ENCODE data around the gene INHBA.

INHBA gene

DNA sequence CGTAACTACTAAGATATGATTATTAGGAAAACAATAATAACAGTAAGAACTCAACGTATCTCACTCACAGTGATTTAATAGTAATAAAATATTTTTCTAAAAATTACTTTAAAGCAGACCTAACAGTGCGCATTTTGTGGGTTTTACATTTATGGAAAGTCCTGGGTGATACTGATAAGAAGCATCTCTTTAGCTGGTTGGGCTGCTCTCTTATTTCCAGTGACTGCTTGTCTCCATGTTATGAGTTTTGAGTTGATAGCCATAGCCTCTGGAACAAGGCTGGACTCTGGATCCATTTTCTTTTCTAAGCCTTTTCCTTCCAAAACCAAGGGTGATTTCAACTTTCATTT, 29.5 kb upstream of the INHBA start:
- Histone ChIP-seq H3K79me1 (ENCODE audit: low read length) (no peaks in the 10 kb centered on the region), H3K27ac (ENCODE audit: low read depth, low read length) (no peak overlapping the region)
- WGBS (ENCODE audit: extremely low coverage, insufficient coverage, low lambda C conversion rate): no CpG with 5 or more reads among the region's 3 CpGs

DNA sequence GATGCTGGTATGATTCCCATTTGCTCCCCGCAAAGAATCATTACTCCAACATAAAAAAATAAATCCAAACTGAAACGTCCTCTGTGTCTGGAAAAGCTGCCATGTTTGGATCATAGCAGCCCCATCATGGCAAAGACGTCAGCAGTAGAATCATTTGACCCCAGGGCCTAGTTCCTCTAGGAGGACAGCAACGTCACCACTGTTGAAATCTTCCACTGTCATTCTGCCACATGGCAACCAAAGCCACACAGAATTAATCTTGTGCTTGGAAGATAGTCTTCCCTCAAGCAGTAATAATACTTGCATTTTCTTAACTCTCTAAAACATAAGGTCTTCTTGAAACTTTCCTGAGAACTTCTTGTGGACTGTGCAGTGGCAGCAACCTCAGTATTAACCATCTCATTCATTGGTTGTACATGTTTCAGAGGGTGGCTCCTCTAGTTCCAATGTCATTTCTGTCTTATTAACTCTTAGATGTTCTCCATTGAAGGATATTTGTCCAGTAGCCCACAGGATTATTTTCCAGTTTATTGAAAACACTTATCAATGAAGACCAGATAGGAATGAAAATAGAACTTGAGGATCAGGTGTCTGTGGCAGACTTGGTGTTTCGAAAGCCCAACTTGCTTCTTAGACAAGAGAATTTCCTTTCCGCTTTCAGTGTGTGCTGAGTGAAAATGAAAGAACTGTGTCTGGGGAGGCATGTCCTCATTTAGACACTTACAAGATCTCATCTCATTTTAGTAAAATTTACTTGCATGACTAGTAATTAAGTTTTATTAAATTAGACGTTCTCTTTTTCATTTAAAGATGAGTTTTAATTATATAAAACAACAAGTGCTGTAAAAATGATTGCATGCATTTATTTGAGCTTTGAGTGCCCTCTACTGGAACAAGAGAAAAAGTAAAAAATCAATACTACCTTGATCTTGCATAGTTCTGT, 28.9 kb upstream of the INHBA start:
- no peak overlapping the region for H2BK15ac ChIP-seq (replicated peaks; ENCODE audit: low read depth)
- H3K9ac ChIP-seq (ENCODE audit: low read length): no peak overlapping the region
- no peak overlapping the region for H3K18ac ChIP-seq (ENCODE audit: low read length)
- H2BK120ac ChIP-seq (ENCODE audit: low read depth, low read length): no peak overlapping the region
- no peak overlapping the region for H3K4me2 ChIP-seq (ENCODE audit: low read length)
- H3K79me1 ChIP-seq (ENCODE audit: low read length): no peaks in the 10 kb centered on the region
- no peak overlapping the region for H3K56ac ChIP-seq (ENCODE audit: low read length)
- H3K4me1 ChIP-seq (ENCODE audit: control insufficient read depth, low read depth, low read length): no peaks in the 10 kb centered on the region
- H2AK5ac ChIP-seq (ENCODE audit: low read length): no peak overlapping the region
- no peaks in the 10 kb centered on the region for H3K36me3 ChIP-seq (ENCODE audit: control insufficient read depth, insufficient read depth, low read length)
- H4K8ac ChIP-seq (ENCODE audit: low read depth, low read length): no peak overlapping the region
- no peaks in the 10 kb centered on the region for H3K79me2 ChIP-seq (ENCODE audit: control insufficient read depth, insufficient read depth, low read length)
- no peak overlapping the region for H3K4ac ChIP-seq (ENCODE audit: low read depth, low read length)
- H3K23ac ChIP-seq (ENCODE audit: low read length): no peak overlapping the region
- peak; percentile 19 for DNase-seq
- no peak overlapping the region for H2BK5ac ChIP-seq (ENCODE audit: low read length)
- H4K5ac ChIP-seq (ENCODE audit: low read length): no peak overlapping the region
- no peak overlapping the region for H3K27ac ChIP-seq (ENCODE audit: low read depth, low read length)
- no peaks in the 10 kb centered on the region for H3K27me3 ChIP-seq (ENCODE audit: insufficient read depth, low read length, poor library complexity)
- no CpG with 5 or more reads among the region's 7 CpGs for WGBS (ENCODE audit: extremely low coverage, insufficient coverage, low lambda C conversion rate)
- H3K4me3 ChIP-seq (ENCODE audit: low read length): no peak overlapping the region

More for the DNA sequence above, 29.5 kb upstream of the INHBA start:
- no peak overlapping the region for H3K4ac ChIP-seq (ENCODE audit: low read depth, low read length)
- no peaks in the 10 kb centered on the region for H3K79me2 ChIP-seq (ENCODE audit: control insufficient read depth, insufficient read depth, low read length)
- H2AK5ac ChIP-seq (ENCODE audit: low read length): no peak overlapping the region
- H3K18ac ChIP-seq (ENCODE audit: low read length): no peak overlapping the region
- no peak for DNase-seq
- H3K23ac ChIP-seq (ENCODE audit: low read length): no peak overlapping the region
- no peaks in the 10 kb centered on the region for H3K36me3 ChIP-seq (ENCODE audit: control insufficient read depth, insufficient read depth, low read length)
- no peak overlapping the region for H4K8ac ChIP-seq (ENCODE audit: low read depth, low read length)
- H2BK120ac ChIP-seq (ENCODE audit: low read depth, low read length): no peak overlapping the region
- no peaks in the 10 kb centered on the region for H3K27me3 ChIP-seq (ENCODE audit: insufficient read depth, low read length, poor library complexity)
- H3K56ac ChIP-seq (ENCODE audit: low read length): no peak overlapping the region
- no peak overlapping the region for H3K4me3 ChIP-seq (ENCODE audit: low read length)
- H2BK5ac ChIP-seq (ENCODE audit: low read length): no peak overlapping the region
- H3K4me1 ChIP-seq (ENCODE audit: control insufficient read depth, low read depth, low read length): no peaks in the 10 kb centered on the region
- H3K9ac ChIP-seq (ENCODE audit: low read length): no peak overlapping the region
- H4K5ac ChIP-seq (ENCODE audit: low read length): no peak overlapping the region
- H3K4me2 ChIP-seq (ENCODE audit: low read length): no peak overlapping the region
- no peak overlapping the region for H2BK15ac ChIP-seq (replicated peaks; ENCODE audit: low read depth)

DNA sequence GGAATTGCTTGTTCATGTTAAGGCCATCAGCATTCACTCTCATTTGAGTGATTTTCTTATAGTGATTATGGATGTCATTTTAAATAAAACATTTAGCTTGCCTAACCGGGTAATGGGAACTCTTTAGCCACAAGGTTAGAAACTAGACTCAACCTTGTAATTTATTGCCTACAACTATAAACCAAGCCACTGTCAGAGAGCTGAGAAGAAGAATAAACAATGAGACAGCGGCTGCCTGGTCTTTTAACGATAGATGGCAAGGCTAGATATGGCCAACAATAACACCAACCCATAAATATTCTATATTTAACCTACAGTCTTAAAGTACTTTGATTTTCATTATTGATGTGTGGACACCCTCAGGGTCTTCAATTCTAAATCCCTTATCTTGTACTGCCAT, 27.8 kb upstream of the INHBA start:
- no peaks in the 10 kb centered on the region for H3K27me3 ChIP-seq (ENCODE audit: insufficient read depth, low read length, poor library complexity)
- H3K18ac ChIP-seq (ENCODE audit: low read length): no peak overlapping the region
- H2BK120ac ChIP-seq (ENCODE audit: low read depth, low read length): no peak overlapping the region
- H3K79me1 ChIP-seq (ENCODE audit: low read length): no peaks in the 10 kb centered on the region
- H3K9ac ChIP-seq (ENCODE audit: low read length): no peak overlapping the region
- no peak overlapping the region for H3K4me3 ChIP-seq (ENCODE audit: low read length)
- WGBS (ENCODE audit: extremely low coverage, insufficient coverage, low lambda C conversion rate): no CpG with 5 or more reads among the region's 3 CpGs
- no peak overlapping the region for H2BK15ac ChIP-seq (replicated peaks; ENCODE audit: low read depth)
- no peak overlapping the region for H2BK5ac ChIP-seq (ENCODE audit: low read length)
- no peak overlapping the region for H2AK5ac ChIP-seq (ENCODE audit: low read length)
- no peak for DNase-seq
- H4K8ac ChIP-seq (ENCODE audit: low read depth, low read length): no peak overlapping the region
- no peaks in the 10 kb centered on the region for H3K79me2 ChIP-seq (ENCODE audit: control insufficient read depth, insufficient read depth, low read length)
- no peak overlapping the region for H3K4me2 ChIP-seq (ENCODE audit: low read length)
- H3K4ac ChIP-seq (ENCODE audit: low read depth, low read length): no peak overlapping the region
- H3K4me1 ChIP-seq (ENCODE audit: control insufficient read depth, low read depth, low read length): no peaks in the 10 kb centered on the region
- H3K36me3 ChIP-seq (ENCODE audit: control insufficient read depth, insufficient read depth, low read length): no peaks in the 10 kb centered on the region
- H4K5ac ChIP-seq (ENCODE audit: low read length): no peak overlapping the region
- no peak overlapping the region for H3K23ac ChIP-seq (ENCODE audit: low read length)
- H3K27ac ChIP-seq (ENCODE audit: low read depth, low read length): no peak overlapping the region
- no peak overlapping the region for H3K56ac ChIP-seq (ENCODE audit: low read length)

DNA sequence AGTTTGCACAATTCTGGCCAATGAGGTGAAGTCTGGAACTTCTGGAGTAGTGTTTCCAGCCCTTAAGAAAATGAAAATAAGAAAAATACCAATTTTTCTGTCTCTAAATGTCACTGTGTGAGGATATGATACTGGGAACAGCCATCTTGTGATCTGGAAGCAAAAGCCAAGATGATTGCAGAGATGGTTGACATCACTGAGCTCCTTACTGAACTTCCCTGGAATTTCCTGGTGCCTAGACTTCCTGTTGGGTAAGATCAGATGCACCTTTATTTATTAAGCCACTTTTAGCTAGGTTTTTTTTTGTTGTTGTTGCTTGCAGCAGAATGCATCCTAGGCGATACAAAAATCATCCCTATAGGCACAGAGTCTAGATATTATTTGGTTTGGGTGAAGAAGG, 27.3 kb upstream of the INHBA start:
- no peaks in the 10 kb centered on the region for H3K36me3 ChIP-seq (ENCODE audit: control insufficient read depth, insufficient read depth, low read length)
- WGBS (ENCODE audit: extremely low coverage, insufficient coverage, low lambda C conversion rate): no CpG with 5 or more reads among the region's 1 CpG
- no peak overlapping the region for H3K9ac ChIP-seq (ENCODE audit: low read length)
- no peaks in the 10 kb centered on the region for H3K27me3 ChIP-seq (ENCODE audit: insufficient read depth, low read length, poor library complexity)
- no peak overlapping the region for H4K8ac ChIP-seq (ENCODE audit: low read depth, low read length)
- no peak overlapping the region for H3K18ac ChIP-seq (ENCODE audit: low read length)
- no peak overlapping the region for H3K4ac ChIP-seq (ENCODE audit: low read depth, low read length)
- H3K4me2 ChIP-seq (ENCODE audit: low read length): no peak overlapping the region
- no peaks in the 10 kb centered on the region for H3K79me1 ChIP-seq (ENCODE audit: low read length)
- H4K5ac ChIP-seq (ENCODE audit: low read length): no peak overlapping the region
- H3K56ac ChIP-seq (ENCODE audit: low read length): no peak overlapping the region
- H3K4me1 ChIP-seq (ENCODE audit: control insufficient read depth, low read depth, low read length): no peaks in the 10 kb centered on the region
- no peak overlapping the region for H2BK15ac ChIP-seq (replicated peaks; ENCODE audit: low read depth)
- no peaks in the 10 kb centered on the region for H3K79me2 ChIP-seq (ENCODE audit: control insufficient read depth, insufficient read depth, low read length)
- no peak overlapping the region for H3K27ac ChIP-seq (ENCODE audit: low read depth, low read length)
- H2BK5ac ChIP-seq (ENCODE audit: low read length): no peak overlapping the region
- H2AK5ac ChIP-seq (ENCODE audit: low read length): no peak overlapping the region
- DNase-seq: no peak
- no peak overlapping the region for H2BK120ac ChIP-seq (ENCODE audit: low read depth, low read length)
- no peak overlapping the region for H3K4me3 ChIP-seq (ENCODE audit: low read length)
- H3K23ac ChIP-seq (ENCODE audit: low read length): no peak overlapping the region

DNA sequence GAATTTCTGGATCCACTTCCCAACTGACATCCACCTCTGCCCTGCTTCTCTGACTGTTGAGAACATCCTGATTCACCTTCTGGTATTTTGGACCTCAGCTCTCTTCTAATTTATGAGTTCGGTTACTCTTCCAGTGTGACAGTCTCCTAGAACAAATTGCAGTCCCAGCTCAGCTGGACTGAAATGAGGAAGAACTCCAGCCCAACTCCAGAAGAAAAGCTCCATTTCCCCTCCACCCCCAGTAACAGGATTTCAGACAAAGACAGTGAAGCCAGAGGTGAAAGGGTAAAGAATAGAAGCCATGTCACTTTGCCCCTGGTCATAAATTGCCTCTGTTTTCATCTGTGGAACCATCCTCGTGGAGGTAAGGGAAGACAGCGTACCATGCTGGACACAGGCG, 26.2 kb upstream of the INHBA start:
- Histone ChIP-seq H3K23ac (ENCODE audit: low read length) (no peak overlapping the region), H3K4ac (ENCODE audit: low read depth, low read length) (no peak overlapping the region), H3K36me3 (ENCODE audit: control insufficient read depth, insufficient read depth, low read length) (no peaks in the 10 kb centered on the region), H3K18ac (ENCODE audit: low read length) (no peak overlapping the region), H3K79me1 (ENCODE audit: low read length) (no peaks in the 10 kb centered on the region), H3K79me2 (ENCODE audit: control insufficient read depth, insufficient read depth, low read length) (no peaks in the 10 kb centered on the region), H3K9ac (ENCODE audit: low read length) (no peak overlapping the region), H2BK15ac (replicated peaks; ENCODE audit: low read depth) (no peak overlapping the region), H4K5ac (ENCODE audit: low read length) (no peak overlapping the region), H3K4me1 (ENCODE audit: control insufficient read depth, low read depth, low read length) (no peaks in the 10 kb centered on the region), H4K8ac (ENCODE audit: low read depth, low read length) (no peak overlapping the region), H3K56ac (ENCODE audit: low read length) (no peak overlapping the region), H3K27ac (ENCODE audit: low read depth, low read length) (no peak overlapping the region), H2AK5ac (ENCODE audit: low read length) (no peak overlapping the region), H3K4me3 (ENCODE audit: low read length) (no peak overlapping the region), H3K27me3 (ENCODE audit: insufficient read depth, low read length, poor library complexity) (no peaks in the 10 kb centered on the region), H2BK120ac (ENCODE audit: low read depth, low read length) (no peak overlapping the region), H3K4me2 (ENCODE audit: low read length) (no peak overlapping the region), H2BK5ac (ENCODE audit: low read length) (no peak overlapping the region)
- no peak for DNase-seq
- no CpG with 5 or more reads among the region's 4 CpGs for WGBS (ENCODE audit: extremely low coverage, insufficient coverage, low lambda C conversion rate)

DNA sequence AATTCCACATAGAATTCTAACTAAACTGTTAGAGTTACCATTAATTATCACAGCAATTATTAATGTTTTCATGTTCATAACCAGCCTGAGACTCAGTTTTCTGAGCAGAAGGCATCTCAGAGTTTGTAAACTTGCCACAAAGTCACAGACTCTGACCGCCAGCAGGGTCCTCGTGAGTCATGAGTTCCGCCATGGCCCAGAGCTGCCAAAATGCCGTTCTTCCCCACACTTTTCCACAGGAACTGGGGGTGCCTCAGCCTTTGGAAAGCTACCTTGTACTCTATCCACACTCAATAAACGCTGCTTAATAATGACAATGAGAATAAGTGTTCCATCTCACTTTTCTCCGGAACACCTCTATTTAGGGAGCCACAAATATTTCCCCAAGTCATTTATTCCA, 22.1 kb upstream of the INHBA start:
- DNase-seq: no peak
- Histone ChIP-seq H3K9ac (ENCODE audit: low read length) (no peak overlapping the region), H3K27me3 (ENCODE audit: insufficient read depth, low read length, poor library complexity) (no peaks in the 10 kb centered on the region), H3K4me2 (ENCODE audit: low read length) (no peak overlapping the region), H4K8ac (ENCODE audit: low read depth, low read length) (no peak overlapping the region), H3K23ac (ENCODE audit: low read length) (no peak overlapping the region), H2AK5ac (ENCODE audit: low read length) (no peak overlapping the region), H2BK15ac (replicated peaks; ENCODE audit: low read depth) (no peak overlapping the region), H2BK120ac (ENCODE audit: low read depth, low read length) (no peak overlapping the region), H4K5ac (ENCODE audit: low read length) (no peak overlapping the region), H3K36me3 (ENCODE audit: control insufficient read depth, insufficient read depth, low read length) (no peaks in the 10 kb centered on the region), H3K27ac (ENCODE audit: low read depth, low read length) (no peak overlapping the region), H3K79me2 (ENCODE audit: control insufficient read depth, insufficient read depth, low read length) (no peaks in the 10 kb centered on the region), H2BK5ac (ENCODE audit: low read length) (no peak overlapping the region), H3K4me3 (ENCODE audit: low read length) (no peak overlapping the region), H3K79me1 (ENCODE audit: low read length) (no peaks in the 10 kb centered on the region), H3K4me1 (ENCODE audit: control insufficient read depth, low read depth, low read length) (no peaks in the 10 kb centered on the region), H3K56ac (ENCODE audit: low read length) (no peak overlapping the region), H3K4ac (ENCODE audit: low read depth, low read length) (no peak overlapping the region), H3K18ac (ENCODE audit: low read length) (no peak overlapping the region)
- WGBS (ENCODE audit: extremely low coverage, insufficient coverage, low lambda C conversion rate): no CpG with 5 or more reads among the region's 6 CpGs

Measured in mesendoderm (in vitro differentiated cells).